ENCODE results near the gene RNF125.

RNF125 gene

DNA sequence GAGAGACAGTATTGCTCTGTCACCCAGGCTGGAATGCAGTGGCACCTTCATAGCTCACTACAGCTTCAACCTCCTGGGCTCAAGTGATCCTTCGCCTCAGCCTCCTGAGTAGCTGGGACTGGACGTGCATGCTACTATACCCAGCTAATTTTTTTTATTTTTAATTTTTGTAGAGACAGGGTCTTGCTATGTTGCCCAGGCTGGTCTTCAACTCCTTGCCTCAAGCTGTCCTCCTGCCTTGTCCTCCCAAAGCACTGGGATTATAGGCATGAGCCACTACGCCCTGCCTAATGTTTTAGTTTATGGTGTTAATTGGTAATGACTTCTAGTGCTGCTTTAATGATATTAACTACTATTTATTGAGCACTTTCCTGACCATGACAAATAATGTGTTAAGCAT lies 91.4 kb downstream of the RNF125 start:
- Histone ChIP-seq H3K9ac (ENCODE audit: low read length) (no peak overlapping the region), H4K20me1 (ENCODE audit: insufficient read depth, low read length) (peaks cover 73% of the 10 kb centered on the region), H3K36me3 (replicated peaks; ENCODE audit: low read depth, low read length) (peaks cover 31% of the 10 kb centered on the region), H3K27me3 (ENCODE audit: low read depth, low read length) (no peaks in the 10 kb centered on the region), H3K79me2 (ENCODE audit: low read length) (peaks cover 100% of the 10 kb centered on the region), H2AFZ (ENCODE audit: low read depth, low read length) (no peak overlapping the region), H3K4me1 (ENCODE audit: low read length) (peaks cover 22% of the 10 kb centered on the region), H3K4me2 (ENCODE audit: low read length) (no peak overlapping the region), H3K27ac (ENCODE audit: low read length) (no peak overlapping the region), H3K9me3 (ENCODE audit: insufficient read depth, low read length) (no peaks in the 10 kb centered on the region), H3K4me3 (ENCODE audit: low read length) (no peak overlapping the region)
- TF ChIP-seq EZH2phosphoT487 (IDR thresholded peaks at IDR 0.05; ENCODE audit: low read depth) (no peak), CTCF (IDR thresholded peaks at IDR 0.05; ENCODE audit: low read depth, low read length) (no peak)

GRCh38 chr18:32111706-32112105 lies 93.1 kb downstream of the RNF125 start:
- H4K20me1 ChIP-seq (ENCODE audit: insufficient read depth, low read length), result peaks cover 61% of the 10 kb centered on the region
- no peak overlapping the region for H3K4me3 ChIP-seq (ENCODE audit: low read length)
- no peak overlapping the region for H2AFZ ChIP-seq (ENCODE audit: low read depth, low read length)
- TF ChIP-seq CTCF (IDR thresholded peaks at IDR 0.05; ENCODE audit: low read depth, low read length) (no peak), EZH2phosphoT487 (IDR thresholded peaks at IDR 0.05; ENCODE audit: low read depth) (no peak)
- peaks cover 10% of the 10 kb centered on the region for H3K4me1 ChIP-seq (ENCODE audit: low read length)
- no peak overlapping the region for H3K9ac ChIP-seq (ENCODE audit: low read length)
- H3K4me2 ChIP-seq (ENCODE audit: low read length), result no peak overlapping the region
- no peaks in the 10 kb centered on the region for H3K27me3 ChIP-seq (ENCODE audit: low read depth, low read length)
- no peaks in the 10 kb centered on the region for H3K9me3 ChIP-seq (ENCODE audit: insufficient read depth, low read length)
- H3K36me3 ChIP-seq (replicated peaks; ENCODE audit: low read depth, low read length), result peaks cover 36% of the 10 kb centered on the region
- peaks cover 100% of the 10 kb centered on the region for H3K79me2 ChIP-seq (ENCODE audit: low read length)
- no peak overlapping the region for H3K27ac ChIP-seq (ENCODE audit: low read length)

DNA sequence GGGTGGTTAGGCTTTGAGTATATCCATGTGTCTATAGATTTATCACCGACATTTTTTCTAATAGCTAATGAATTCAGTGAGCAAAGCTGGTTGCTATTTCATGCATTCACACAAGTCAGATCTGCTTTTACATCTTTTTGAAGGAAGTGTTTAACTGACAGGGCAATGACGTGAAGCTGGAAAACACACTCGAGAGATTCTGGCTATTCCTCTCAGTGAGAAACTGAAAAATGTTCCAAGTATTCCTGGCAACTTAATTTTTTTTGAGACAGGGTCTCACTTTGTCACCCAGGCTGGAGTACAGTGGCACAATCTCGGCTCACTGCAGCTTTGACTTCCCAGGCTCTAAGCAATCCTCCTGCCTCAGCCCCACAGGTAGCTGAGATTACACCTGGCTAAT lies 94.2 kb downstream of the RNF125 start:
- Histone ChIP-seq H3K27me3 (ENCODE audit: low read depth, low read length) (no peaks in the 10 kb centered on the region), H3K4me3 (ENCODE audit: low read length) (no peak overlapping the region), H3K36me3 (replicated peaks; ENCODE audit: low read depth, low read length) (peaks cover 44% of the 10 kb centered on the region), H4K20me1 (ENCODE audit: insufficient read depth, low read length) (peaks cover 56% of the 10 kb centered on the region), H2AFZ (ENCODE audit: low read depth, low read length) (no peak overlapping the region), H3K27ac (ENCODE audit: low read length) (no peak overlapping the region), H3K4me2 (ENCODE audit: low read length) (no peak overlapping the region), H3K9me3 (ENCODE audit: insufficient read depth, low read length) (no peaks in the 10 kb centered on the region), H3K4me1 (ENCODE audit: low read length) (peaks cover 7% of the 10 kb centered on the region; the same call in 1 of the 2 replicates), H3K79me2 (ENCODE audit: low read length) (peaks cover 99% of the 10 kb centered on the region), H3K9ac (ENCODE audit: low read length) (no peak overlapping the region)
- no peak for TF ChIP-seq EZH2phosphoT487 (IDR thresholded peaks at IDR 0.05; ENCODE audit: low read depth)
- no peak for TF ChIP-seq CTCF (IDR thresholded peaks at IDR 0.05; ENCODE audit: low read depth, low read length)

DNA sequence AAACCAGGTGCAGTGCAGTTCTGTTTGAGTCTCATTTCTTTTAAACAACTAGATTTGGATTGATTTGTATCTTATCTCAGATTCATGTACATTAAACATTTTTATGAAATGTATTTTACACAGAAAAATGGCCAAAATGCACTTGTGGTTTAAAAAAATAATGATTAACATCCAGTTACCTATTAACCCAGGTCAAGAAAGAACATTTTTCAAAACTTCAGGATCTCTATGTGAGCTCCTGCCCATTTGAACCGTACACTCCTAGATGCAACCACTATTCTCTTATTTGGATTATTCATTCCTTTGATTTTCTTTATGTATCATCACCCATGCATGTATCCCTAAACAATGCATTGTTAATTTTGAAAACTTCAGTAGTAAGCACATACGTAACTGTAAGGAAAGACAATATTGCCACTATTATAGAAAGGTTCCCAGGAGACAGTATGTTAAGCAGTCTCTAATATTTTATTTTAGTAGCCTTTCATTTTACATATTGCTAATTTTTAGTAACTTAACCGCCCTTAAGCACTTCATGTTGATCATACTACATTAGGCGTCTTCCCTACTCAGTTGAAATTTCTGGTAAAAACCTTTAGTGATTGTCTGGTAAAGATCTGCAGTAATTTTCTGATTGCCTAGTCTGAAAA lies 95.8 kb downstream of the RNF125 start:
- peaks cover 40% of the 10 kb centered on the region for H4K20me1 ChIP-seq (ENCODE audit: insufficient read depth, low read length)
- no peak overlapping the region for H3K4me3 ChIP-seq (ENCODE audit: low read length)
- peaks cover 98% of the 10 kb centered on the region for H3K79me2 ChIP-seq (ENCODE audit: low read length)
- TF ChIP-seq EZH2phosphoT487 (IDR thresholded peaks at IDR 0.05; ENCODE audit: low read depth), result no peak
- no peak for TF ChIP-seq CTCF (IDR thresholded peaks at IDR 0.05; ENCODE audit: low read depth, low read length)
- no peak overlapping the region for H3K4me2 ChIP-seq (ENCODE audit: low read length)
- no peak overlapping the region for H3K9ac ChIP-seq (ENCODE audit: low read length)
- no peaks in the 10 kb centered on the region for H3K27me3 ChIP-seq (ENCODE audit: low read depth, low read length)
- H2AFZ ChIP-seq (ENCODE audit: low read depth, low read length), result no peak overlapping the region
- H3K36me3 ChIP-seq (replicated peaks; ENCODE audit: low read depth, low read length), result peaks cover 43% of the 10 kb centered on the region
- peaks cover 7% of the 10 kb centered on the region; the same call in 1 of the 2 replicates for H3K4me1 ChIP-seq (ENCODE audit: low read length)
- no peaks in the 10 kb centered on the region for H3K9me3 ChIP-seq (ENCODE audit: insufficient read depth, low read length)
- no peak overlapping the region for H3K27ac ChIP-seq (ENCODE audit: low read length)

Measured in OCI-LY3 (cell line).